Inflammatory macrophage (primary cell): ENCODE measurements around the gene KTN1.

Source experiments
- DNase-seq, 2 donors: peaks; one replicate each; pipeline ENCODE4 v3.0.0-alpha.2; 2020 to 2022
- total RNA-seq, 18 experiments: gene quantifications; one replicate each; lab custom pipeline; 2026; ENCODE audit warnings: mixed read lengths in 6 of 18, inconsistent platforms in 2 of 18; lab: John Stamatoyannopoulos, UW

The KTN1 gene
- 164 to 328 (median 221) reads per million in 18 experiments for total RNA-seq

- peak; percentile 75 to 87 for DNase-seq
These were observed at the start of gene KTN1 for GRCh38 chr14:55579724-55580469. Gene KTN1 (plus strand): TSS chr14:55580207. CDS start chr14:55612049, 31,842 bp downstream.

DNA sequence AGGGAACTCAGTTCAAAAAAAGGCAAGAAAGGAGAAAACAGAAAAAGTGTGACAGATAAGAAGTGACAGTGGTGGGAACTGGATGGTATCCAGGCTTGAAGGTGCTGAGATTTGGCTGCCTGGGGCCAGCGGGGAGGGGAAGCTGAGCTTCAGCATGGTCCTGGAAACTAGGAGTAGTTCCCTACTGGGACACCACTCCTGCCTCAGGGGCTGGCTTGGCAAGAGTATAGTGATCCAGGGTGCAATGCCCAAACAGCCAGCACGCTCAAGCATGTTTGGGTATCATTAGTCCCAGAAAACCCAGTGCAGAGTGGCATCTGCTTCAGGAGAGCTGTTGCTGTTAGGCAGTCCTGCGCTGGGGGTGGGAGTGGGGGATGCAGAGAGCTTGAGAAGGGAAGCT, 49.5 kb upstream of the KTN1 start:
- no peak for DNase-seq

- no peak for DNase-seq
These were observed 47.2 kb upstream of the KTN1 start for GRCh38 chr14:55532645-55533344.

- DNase-seq, result no peak
These were observed 46.0 kb upstream of the KTN1 start for GRCh38 chr14:55533960-55534359.

DNA sequence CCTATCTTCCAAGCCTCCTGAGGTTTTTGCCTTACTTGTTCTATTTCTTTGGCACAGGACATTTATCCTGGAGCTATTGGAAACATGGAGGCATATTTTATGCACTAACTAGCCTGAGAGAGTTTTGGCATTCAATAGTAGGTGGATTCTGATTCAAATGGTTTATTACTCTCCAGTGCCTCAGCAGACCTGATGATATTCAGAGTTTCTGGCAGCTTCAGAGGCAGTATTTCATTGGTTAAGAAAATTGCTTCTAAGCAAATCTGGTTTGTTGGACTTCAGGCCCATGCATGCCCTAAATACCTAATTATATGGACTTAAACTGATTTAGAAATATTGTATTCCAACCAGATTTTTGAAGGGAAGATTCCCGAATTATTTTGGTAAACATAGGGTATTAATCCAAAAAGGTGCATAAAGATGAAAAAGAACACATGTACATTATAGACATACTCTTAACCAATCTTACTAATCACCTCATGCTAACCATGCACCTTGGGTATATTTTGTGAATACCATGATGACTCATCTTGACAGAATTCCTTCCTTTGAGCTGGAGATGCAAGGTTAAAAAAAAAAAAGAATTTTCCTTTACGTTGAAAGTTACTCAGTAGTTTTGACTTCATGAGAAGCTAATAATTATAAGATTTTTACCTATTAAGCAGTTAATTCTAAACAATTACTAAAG, 44.3 kb upstream of the KTN1 start:
- no peak for DNase-seq

DNA sequence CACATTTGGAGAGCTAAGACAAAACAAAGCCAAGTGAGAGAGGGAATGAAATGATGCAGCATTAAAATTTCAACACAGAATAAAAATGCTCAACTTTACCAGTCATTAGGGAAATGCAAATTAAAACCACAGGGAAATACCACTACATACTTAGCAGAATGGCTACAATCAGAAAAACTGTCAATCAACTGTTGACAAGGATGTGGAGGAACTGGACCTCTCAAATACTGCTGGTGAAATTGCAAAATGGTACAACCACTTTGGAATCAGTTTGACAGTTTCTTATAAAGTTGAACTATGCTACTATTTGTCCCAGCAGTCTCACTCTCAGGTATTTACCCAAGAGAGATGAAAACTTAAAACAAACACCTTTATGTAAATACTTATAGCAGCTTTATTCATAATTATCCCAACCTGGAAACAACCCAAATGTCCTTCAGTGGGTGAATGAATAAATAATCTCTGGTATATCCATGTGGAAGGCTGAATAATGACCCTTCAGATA, 43.8 kb upstream of the KTN1 start:
- DNase-seq, result no peak

- no peak for DNase-seq
These were observed 42.2 kb upstream of the KTN1 start for GRCh38 chr14:55537782-55538181.

DNA sequence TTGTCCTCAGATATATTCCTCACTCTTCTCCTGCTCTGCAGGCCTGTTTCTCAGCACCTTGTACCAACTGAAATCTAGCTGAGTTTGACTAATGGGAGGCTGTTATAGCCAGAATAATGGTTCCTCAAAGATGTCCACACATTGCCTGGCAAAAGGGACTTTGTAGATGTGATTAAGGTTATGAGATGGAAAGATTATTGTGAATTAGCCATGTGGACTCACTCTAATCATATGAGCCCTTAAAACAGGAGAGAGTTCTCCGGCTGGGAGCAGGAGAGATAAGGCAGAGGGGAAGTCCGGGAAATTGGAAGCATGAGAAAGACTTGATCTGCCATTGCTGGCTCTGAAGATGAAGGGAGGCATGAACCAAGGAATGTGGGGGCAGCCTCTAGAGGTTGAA, 40.0 kb upstream of the KTN1 start:
- DNase-seq, result no peak

GRCh38 chr14:55540847-55541773, 38.9 kb upstream of the KTN1 start:
- no peak for DNase-seq

DNA sequence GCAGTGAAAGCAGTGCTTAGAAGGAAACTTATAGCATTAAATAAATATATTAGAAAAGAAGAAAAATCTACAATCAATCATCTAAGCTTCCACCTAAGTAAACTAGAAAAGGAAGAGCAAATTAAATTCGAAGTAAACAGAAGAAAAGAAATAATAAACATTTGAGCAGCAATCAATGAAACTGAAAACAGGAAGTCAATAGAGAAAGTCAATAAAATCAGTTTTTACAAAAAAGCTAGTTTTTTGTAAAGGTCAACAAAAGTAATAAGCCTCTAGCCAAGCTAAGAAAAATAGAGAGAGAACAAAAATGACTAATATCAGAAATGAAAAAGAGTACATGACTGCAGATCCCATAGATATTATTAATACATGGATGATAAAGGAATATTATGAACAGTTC, 34.2 kb upstream of the KTN1 start:
- no peak for DNase-seq

- DNase-seq, result peak in 1 of 2 donors; percentile 3
These were observed 33.7 kb upstream of the KTN1 start for GRCh38 chr14:55546212-55546874.

GRCh38 chr14:55547650-55548315, 32.2 kb upstream of the KTN1 start:
- DNase-seq, result no peak

GRCh38 chr14:55553791-55554190, 26.2 kb upstream of the KTN1 start:
- no peak for DNase-seq

DNA sequence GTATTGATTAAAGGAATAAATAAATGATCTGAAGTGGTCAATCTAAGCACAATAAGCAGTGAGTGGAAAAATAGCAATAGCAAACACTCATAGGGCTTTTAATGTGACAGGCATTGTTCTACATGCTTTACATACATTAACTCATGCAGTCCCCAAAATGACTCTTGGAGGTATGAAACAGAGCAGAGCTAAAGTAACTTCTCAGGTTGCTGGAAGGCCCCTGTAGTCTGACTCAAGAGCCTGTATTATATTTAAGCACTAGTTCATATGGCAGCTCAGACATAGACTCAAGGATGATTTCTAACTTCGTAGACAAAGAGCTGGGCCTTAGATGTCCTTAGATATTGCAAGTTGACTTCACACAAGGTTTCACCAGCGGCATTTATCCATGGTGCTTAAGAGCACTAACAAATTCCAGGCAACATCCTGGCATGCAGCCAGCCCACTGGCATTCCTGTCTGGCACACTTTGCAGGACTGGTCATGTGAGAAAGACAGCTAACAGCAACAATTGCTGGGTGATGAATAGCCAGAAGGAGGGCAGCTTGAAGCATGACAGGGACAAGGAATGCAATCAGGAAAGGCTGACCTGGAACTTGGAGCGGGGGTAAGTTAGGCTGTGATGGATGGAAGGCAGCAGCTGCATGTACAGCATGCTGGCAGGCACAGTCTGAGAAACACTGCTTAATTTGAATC, 22.9 kb upstream of the KTN1 start:
- no peak for DNase-seq

- no peak for DNase-seq
These were observed 17.9 kb upstream of the KTN1 start for GRCh38 chr14:55562135-55562534.

DNA sequence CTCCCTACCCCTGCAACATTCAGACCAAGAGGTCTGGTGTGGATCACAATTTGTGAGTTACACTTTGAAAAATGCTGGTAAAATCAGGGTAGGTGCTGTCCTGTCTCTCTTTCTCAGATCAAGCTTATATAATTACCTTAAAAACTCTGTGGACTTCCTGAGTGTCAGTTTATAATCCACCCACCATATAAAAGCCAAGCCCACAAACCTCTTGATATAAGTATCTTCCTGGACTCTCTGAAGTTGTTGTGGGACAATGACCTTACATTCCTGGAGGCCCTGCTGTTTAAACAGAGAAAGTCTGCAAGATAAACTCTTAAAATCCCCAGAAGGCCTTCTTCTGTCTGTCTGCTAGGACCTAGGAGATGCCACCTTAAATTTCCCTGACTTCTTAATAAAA, 11.4 kb upstream of the KTN1 start:
- DNase-seq, result no peak

- no peak for DNase-seq
These were observed 8.7 kb upstream of the KTN1 start for GRCh38 chr14:55571125-55571889.

DNA sequence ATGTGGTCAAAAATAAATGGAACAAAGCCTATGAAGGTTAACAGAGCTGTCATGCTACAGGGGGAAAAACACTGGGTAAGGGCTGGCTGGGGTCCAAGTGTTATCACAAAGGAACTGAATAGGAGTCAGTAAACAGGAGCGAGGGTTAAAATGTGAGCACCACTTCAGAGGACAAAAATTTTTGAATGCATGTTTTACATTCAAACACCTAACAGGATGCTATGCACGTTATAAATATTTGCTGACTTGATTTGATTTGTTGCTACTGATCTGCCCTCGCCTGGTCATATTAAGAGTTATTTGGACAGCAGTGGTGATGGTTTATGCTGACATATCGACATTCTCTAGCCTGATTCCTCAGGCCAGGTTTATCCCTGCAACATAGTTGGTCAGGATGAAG, 7.4 kb upstream of the KTN1 start:
- no peak for DNase-seq

DNA sequence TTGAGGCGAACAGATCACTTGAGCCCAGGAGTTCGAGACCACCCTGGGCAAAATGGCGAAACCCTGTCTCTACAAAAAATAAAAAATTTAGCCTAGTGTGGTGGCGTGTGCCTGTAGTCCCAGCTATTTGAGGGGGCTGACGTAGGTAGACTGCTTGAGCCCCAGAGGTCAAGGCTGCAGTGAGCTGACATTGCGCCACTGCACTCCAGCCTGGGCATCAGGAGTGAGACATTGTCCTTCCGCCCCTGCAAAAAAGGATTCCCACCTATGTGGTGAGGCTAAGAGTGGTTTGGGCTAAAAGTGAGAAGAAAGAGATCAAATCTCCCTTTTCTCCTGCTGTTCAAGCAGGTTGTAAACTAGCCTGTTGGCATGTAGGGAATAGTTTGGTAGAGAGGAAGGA, 5.0 kb upstream of the KTN1 start:
- DNase-seq, result no peak

- DNase-seq, result no peak
These were observed 2.8 kb upstream of the KTN1 start for GRCh38 chr14:55577229-55577628.
